Glutamatergic neuron (in vitro differentiated cells): ENCODE data around the gene SFTA2. TPM values are rescaled to one million over a fixed set of nuclear protein-coding genes. Genes with fewer than 3 reads are reported as not detected.

Source experiments
- DNase-seq: peaks from one replicate; pipeline ENCODE4 v3.0.0; 2022
- H3K27ac Mint-ChIP-seq: one replicate; pipeline ENCODE4 v1.8.0; 2020; ENCODE audit warnings: mild to moderate bottlenecking, mixed read lengths, inconsistent platforms; ENCODE audit not compliant: unreplicated experiment
- H3K27me3 Mint-ChIP-seq: one replicate; pipeline ENCODE4 v1.8.0; 2020; ENCODE audit warnings: mild to moderate bottlenecking, moderate library complexity, mixed read lengths, inconsistent platforms; ENCODE audit not compliant: unreplicated experiment
- H3K36me3 Mint-ChIP-seq: one replicate; pipeline ENCODE4 v1.8.0; 2020; ENCODE audit warnings: mild to moderate bottlenecking, mixed read lengths, inconsistent platforms; ENCODE audit not compliant: unreplicated experiment
- H3K4me1 Mint-ChIP-seq: one replicate; pipeline ENCODE4 v1.8.0; 2020; ENCODE audit warnings: mild to moderate bottlenecking, low read depth, mixed read lengths, inconsistent platforms; ENCODE audit not compliant: unreplicated experiment
- H3K4me3 Mint-ChIP-seq: one replicate; pipeline ENCODE4 v1.8.0; 2020; ENCODE audit warnings: mild to moderate bottlenecking, mixed read lengths, inconsistent platforms; ENCODE audit not compliant: unreplicated experiment
- H3K9me3 Mint-ChIP-seq: one replicate; pipeline ENCODE4 v1.8.0; 2020; ENCODE audit warnings: mild to moderate bottlenecking, moderate library complexity, mixed read lengths, inconsistent platforms; ENCODE audit not compliant: unreplicated experiment
- total RNA-seq: library from RNA; stranded (reverse); fragmentation: NEBNext Ultra II Directional; extraction: Animal tissue kit (Norgen Biotek cat#: 25700); gene quantifications from one replicate; pipeline ENCODE4 v1.2.1, GENCODE V29; 2021; ENCODE audit not compliant: unreplicated experiment
- TF ChIP-seq, protein P1 (sequence below): fragments of 200-600 bp; sonication (generic); IDR thresholded peaks from one replicate; pipeline ENCODE4 v1.5.0; 2021; ENCODE audit not compliant: partially characterized antibody, unreplicated experiment

SFTA2 gene
- total RNA-seq, 1 donor from 2014 or later = not detected

DNA sequence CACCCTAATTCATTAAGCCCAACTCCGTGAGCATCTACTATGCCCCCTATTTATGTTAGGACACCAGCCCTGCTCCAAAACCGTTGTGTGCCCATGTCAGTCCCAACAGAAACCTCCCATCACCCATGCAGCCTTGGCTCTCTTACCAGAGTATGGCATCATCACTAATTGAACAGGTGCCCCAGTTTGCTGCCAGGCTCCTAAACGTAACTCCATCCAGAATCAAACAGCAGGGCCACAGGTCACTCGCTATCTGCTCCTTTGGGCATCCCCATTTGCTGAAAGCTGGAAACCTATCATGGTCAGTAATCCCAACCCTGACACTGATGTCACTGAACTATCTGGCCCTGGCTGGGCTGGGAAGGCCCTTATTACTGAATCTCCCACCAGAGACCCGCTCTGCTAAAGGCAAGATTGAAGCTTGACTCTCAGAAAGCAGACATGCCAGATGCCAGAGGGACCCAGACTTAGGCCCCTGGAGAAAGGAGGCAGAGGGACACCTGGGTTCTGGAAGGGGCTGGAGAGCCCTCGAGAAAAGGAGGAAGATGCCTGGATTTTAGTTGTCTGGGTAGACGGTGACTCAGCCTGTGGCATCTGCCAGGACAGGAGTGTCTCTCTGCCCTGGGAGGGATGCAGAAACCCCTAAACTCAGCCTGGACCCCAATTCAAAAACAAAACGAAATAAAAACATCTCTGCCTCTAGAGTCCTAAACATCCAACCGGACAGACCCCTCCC, 22.8 kb upstream of the SFTA2 start:
- H3K4me3 Mint-ChIP-seq = peak overlapping the region; percentile 82
- TF ChIP-seq, protein P1, sequence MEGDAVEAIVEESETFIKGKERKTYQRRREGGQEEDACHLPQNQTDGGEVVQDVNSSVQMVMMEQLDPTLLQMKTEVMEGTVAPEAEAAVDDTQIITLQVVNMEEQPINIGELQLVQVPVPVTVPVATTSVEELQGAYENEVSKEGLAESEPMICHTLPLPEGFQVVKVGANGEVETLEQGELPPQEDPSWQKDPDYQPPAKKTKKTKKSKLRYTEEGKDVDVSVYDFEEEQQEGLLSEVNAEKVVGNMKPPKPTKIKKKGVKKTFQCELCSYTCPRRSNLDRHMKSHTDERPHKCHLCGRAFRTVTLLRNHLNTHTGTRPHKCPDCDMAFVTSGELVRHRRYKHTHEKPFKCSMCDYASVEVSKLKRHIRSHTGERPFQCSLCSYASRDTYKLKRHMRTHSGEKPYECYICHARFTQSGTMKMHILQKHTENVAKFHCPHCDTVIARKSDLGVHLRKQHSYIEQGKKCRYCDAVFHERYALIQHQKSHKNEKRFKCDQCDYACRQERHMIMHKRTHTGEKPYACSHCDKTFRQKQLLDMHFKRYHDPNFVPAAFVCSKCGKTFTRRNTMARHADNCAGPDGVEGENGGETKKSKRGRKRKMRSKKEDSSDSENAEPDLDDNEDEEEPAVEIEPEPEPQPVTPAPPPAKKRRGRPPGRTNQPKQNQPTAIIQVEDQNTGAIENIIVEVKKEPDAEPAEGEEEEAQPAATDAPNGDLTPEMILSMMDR = no peak
- H3K9me3 Mint-ChIP-seq = peaks cover 12% of the 10 kb centered on the region
- peaks cover 15% of the 10 kb centered on the region for H3K36me3 Mint-ChIP-seq
- peaks cover 5% of the 10 kb centered on the region for H3K4me1 Mint-ChIP-seq
- peak overlapping the region; percentile 24 for H3K27ac Mint-ChIP-seq
- no peak for DNase-seq
- H3K27me3 Mint-ChIP-seq = peaks cover 5% of the 10 kb centered on the region

DNA sequence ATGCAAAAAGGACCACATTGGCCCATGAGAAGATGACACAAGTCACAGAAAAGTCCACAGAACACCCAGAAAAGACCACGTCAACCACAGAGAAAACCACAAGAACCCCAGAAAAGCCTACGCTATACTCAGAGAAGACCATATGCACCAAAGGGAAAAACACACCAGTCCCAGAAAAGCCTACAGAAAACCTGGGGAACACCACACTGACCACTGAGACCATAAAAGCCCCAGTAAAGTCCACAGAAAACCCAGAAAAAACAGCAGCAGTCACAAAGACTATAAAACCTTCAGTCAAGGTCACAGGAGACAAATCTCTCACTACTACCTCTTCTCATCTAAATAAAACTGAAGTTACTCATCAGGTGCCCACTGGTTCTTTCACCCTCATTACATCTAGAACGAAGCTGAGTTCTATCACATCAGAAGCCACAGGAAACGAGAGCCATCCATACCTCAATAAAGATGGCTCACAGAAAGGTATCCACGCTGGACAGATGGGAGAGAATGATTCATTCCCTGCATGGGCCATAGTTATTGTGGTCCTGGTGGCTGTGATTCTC, 20.0 kb upstream of the SFTA2 start:
- Mint-ChIP-seq H3K27me3 (peaks cover 5% of the 10 kb centered on the region), H3K36me3 (peaks cover 15% of the 10 kb centered on the region), H3K9me3 (peaks cover 12% of the 10 kb centered on the region), H3K27ac (no peak overlapping the region), H3K4me3 (no peak overlapping the region), H3K4me1 (peaks cover 5% of the 10 kb centered on the region)
- no peak for DNase-seq
- TF ChIP-seq, protein P1 = no peak

DNA sequence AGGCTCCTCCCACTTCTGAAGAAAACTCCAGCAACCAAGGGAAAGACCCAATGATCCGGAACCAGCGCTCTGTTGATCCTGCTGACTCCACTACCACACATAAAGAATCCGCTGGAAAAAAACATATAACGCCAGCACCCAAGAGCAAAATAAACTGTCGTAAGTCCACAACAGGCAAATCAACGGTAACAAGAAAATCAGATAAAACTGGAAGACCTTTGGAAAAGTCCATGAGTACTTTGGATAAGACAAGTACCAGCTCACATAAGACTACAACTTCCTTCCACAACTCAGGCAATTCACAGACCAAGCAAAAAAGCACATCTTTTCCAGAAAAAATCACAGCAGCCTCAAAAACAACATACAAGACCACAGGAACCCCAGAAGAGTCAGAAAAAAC, 16.8 kb upstream of the SFTA2 start:
- H3K4me1 Mint-ChIP-seq = no peaks in the 10 kb centered on the region
- peaks cover 10% of the 10 kb centered on the region for H3K36me3 Mint-ChIP-seq
- peaks cover 7% of the 10 kb centered on the region for H3K9me3 Mint-ChIP-seq
- peaks cover 2% of the 10 kb centered on the region for H3K27me3 Mint-ChIP-seq
- H3K27ac Mint-ChIP-seq = no peak overlapping the region
- DNase-seq = no peak
- no peak overlapping the region for H3K4me3 Mint-ChIP-seq
- TF ChIP-seq, protein P1 = no peak

DNA sequence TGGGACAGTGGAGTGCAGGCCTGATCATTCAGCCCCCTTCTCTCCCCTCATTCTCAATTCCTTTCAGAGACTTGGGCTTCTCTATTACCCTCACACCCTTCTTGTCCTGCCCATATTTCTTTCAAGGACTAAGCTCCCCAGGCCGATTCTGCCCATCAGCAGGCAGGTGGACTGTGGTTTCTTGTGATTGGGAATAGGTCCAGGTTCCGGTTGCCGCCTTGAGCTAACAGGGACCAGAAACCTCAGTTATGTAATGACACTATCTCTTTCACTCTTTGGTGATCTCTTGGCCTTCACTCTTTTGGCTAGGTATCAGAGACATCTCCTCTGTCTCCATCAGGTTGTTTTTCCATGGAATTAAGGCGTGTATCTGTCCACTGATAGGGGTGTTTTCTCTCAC, 15.3 kb upstream of the SFTA2 start:
- TF ChIP-seq, protein P1 = no peak
- DNase-seq = no peak
- H3K27ac Mint-ChIP-seq = no peak overlapping the region
- H3K4me1 Mint-ChIP-seq = no peaks in the 10 kb centered on the region
- no peak overlapping the region for H3K4me3 Mint-ChIP-seq
- peaks cover 10% of the 10 kb centered on the region for H3K36me3 Mint-ChIP-seq
- H3K9me3 Mint-ChIP-seq = peaks cover 7% of the 10 kb centered on the region
- peaks cover 2% of the 10 kb centered on the region for H3K27me3 Mint-ChIP-seq

DNA sequence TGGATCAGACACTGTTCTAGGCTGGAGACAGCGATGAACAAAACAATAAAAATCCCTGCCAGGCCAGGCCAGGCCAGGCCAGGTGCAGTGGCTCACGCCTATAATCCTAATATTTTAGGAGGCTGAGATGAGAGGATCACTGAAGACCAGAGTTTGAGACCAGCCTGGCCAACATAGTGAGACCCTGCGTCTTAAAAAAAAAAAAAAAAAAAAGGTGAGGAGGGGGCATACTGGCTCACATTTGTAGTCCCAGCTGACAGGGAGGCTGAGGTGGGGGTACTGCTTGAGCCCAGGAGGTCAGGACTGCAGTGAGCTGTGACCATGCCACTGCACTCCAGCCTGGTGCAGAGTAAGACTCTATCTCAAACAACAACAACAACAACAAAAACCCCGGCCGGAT, 13.3 kb upstream of the SFTA2 start:
- H3K27me3 Mint-ChIP-seq = peaks cover 4% of the 10 kb centered on the region
- TF ChIP-seq, protein P1 = no peak
- H3K4me3 Mint-ChIP-seq = no peak overlapping the region
- H3K36me3 Mint-ChIP-seq = no peaks in the 10 kb centered on the region
- H3K4me1 Mint-ChIP-seq = no peaks in the 10 kb centered on the region
- DNase-seq = no peak
- H3K27ac Mint-ChIP-seq = no peak overlapping the region
- peaks cover 2% of the 10 kb centered on the region for H3K9me3 Mint-ChIP-seq
